GM12878 (cell line): Measurements from ENCODE around the gene OR6C2.
"Not testable (repeated sequence)": the region's sequence is repeated elsewhere in the genome, so short reads cannot be mapped to it uniquely, and the experiment has no call there.

Source experiments
- BCL3 ChIP-seq: IDR thresholded peaks from 2 replicates; pipeline ENCODE4 v1.6.1; 2011; ENCODE audit warnings: borderline replicate concordance, low read depth, mild to moderate bottlenecking, moderate library complexity, low read length; ENCODE audit not compliant: insufficient read depth, poor library complexity, severe bottlenecking
- CEBPB ChIP-seq, 2 experiments: fragments of 150-350 bp in 1 of 2; IDR thresholded peaks; 2 replicates each; pipeline ENCODE4 v1.6.1; 2012 to 2014; ENCODE audit warnings: low read depth in 2 of 2, low read length in 2 of 2, borderline replicate concordance in 1 of 2, inconsistent platforms in 1 of 2
- CTCF ChIP-seq, 3 experiments: IDR thresholded peaks in 2 of 3; conservative IDR thresholded peaks in 1 of 3; 2 replicates each; pipeline ENCODE4 v1.5.1; 2011; ENCODE audit warnings: low read depth in 3 of 3, low read length in 3 of 3, mild to moderate bottlenecking in 3 of 3, control low read depth in 2 of 3, moderate library complexity in 2 of 3, inconsistent platforms in 1 of 3, mixed read lengths in 1 of 3; ENCODE audit not compliant: control insufficient read depth in 2 of 3, insufficient read depth in 1 of 3; ENCODE audit errors: extremely low read depth in 1 of 3
- SMC3 ChIP-seq: IDR thresholded peaks from 2 replicates; pipeline ENCODE4 v1.6.1; 2011; ENCODE audit warnings: low read length, improper control_type of control experiment, borderline replicate concordance

- TF ChIP-seq CTCF (IDR thresholded peaks at IDR 0.05 in 2 of 3, conservative IDR thresholded peaks at IDR 0.05 in 1 of 3; ENCODE audit: control insufficient read depth in 2 of 3, extremely low read depth in 1 of 3, insufficient read depth in 1 of 3, low read depth in 3 of 3, low read length in 3 of 3); SMC3; CEBPB (IDR thresholded peaks at IDR 0.05; ENCODE audit: borderline replicate concordance in 1 of 2, low read depth in 2 of 2, low read length in 2 of 2); BCL3: not testable (repeated sequence)
Observed at GRCh38 chr12:55413498-55414388, 30.1 kb upstream of the OR6C2 start.
